Liver (tissue), 9 donors: ENCODE data around the gene NSD1. TPM values are rescaled to one million over a fixed set of nuclear protein-coding genes. Genes with fewer than 3 reads are reported as not detected.

Source experiments
- DNase-seq: peaks from one replicate; pipeline ENCODE4 v3.0.0-alpha.2; 2017; ENCODE audit warnings: low spot score
- H3K27ac ChIP-seq, 2 donors: one replicate each; pipeline ENCODE4 v1.7.0; 2013; ENCODE audit warnings: inconsistent platforms in 2 of 2, low read length in 2 of 2, control low read depth in 1 of 2, low read depth in 1 of 2, mild to moderate bottlenecking in 1 of 2
- H3K27me3 ChIP-seq, 4 donors: one replicate each; pipeline versions ENCODE4 v1.6.1 to v1.7.0; 2013; ENCODE audit warnings: low read length in 3 of 4, inconsistent platforms in 1 of 4, mild to moderate bottlenecking in 1 of 4, moderate library complexity in 1 of 4; ENCODE audit not compliant: control insufficient read depth in 4 of 4, insufficient read depth in 4 of 4
- H3K36me3 ChIP-seq, 4 donors: one replicate each; pipeline versions ENCODE4 v1.6.1 to v1.7.0; 2013; ENCODE audit warnings: low read length in 3 of 4, mild to moderate bottlenecking in 3 of 4, low read depth in 1 of 4, moderate library complexity in 1 of 4; ENCODE audit not compliant: control insufficient read depth in 4 of 4, insufficient read depth in 3 of 4
- H3K4me1 ChIP-seq, 4 donors: one replicate each; pipeline versions ENCODE4 v1.6.1 to v1.7.0; 2013; ENCODE audit warnings: low read length in 3 of 4, mild to moderate bottlenecking in 3 of 4, moderate library complexity in 1 of 4; ENCODE audit not compliant: control insufficient read depth in 4 of 4, insufficient read depth in 4 of 4
- H3K4me3 ChIP-seq, 3 donors: one replicate each; pipeline versions ENCODE4 v1.6.1 to v1.7.0; 2013; ENCODE audit warnings: low read length in 3 of 3, control low read depth in 1 of 3, low read depth in 1 of 3, mild to moderate bottlenecking in 1 of 3
- H3K9ac ChIP-seq, 2 donors: one replicate each; pipeline ENCODE4 v1.7.0; 2013; ENCODE audit warnings: low read length in 2 of 2, mild to moderate bottlenecking in 2 of 2, moderate library complexity in 2 of 2, control low read depth in 1 of 2, low read depth in 1 of 2
- H3K9me3 ChIP-seq, 4 donors: one replicate each; pipeline versions ENCODE4 v1.6.1 to v1.7.0; 2013; ENCODE audit warnings: low read length in 3 of 4; ENCODE audit not compliant: control insufficient read depth in 4 of 4
- FOXA1 ChIP-seq: IDR thresholded peaks from 2 replicates; pipeline ENCODE4 v1.6.1; 2016; ENCODE audit warnings: antibody characterized with exemption
- HNF4A ChIP-seq, 2 donors: conservative IDR thresholded peaks; 2 replicates each; pipeline ENCODE4 v1.6.1; 2016; ENCODE audit warnings: antibody characterized with exemption in 2 of 2, mild to moderate bottlenecking in 2 of 2
- NR2F2 ChIP-seq: IDR thresholded peaks from 2 replicates; pipeline ENCODE4 v1.6.1; 2016; ENCODE audit warnings: antibody characterized with exemption
- SP1 ChIP-seq: IDR thresholded peaks from 2 replicates; pipeline ENCODE4 v1.6.1; 2018; ENCODE audit warnings: antibody characterized with exemption, mild to moderate bottlenecking
- YY1 ChIP-seq: IDR thresholded peaks from 2 replicates; pipeline ENCODE4 v1.6.1; 2016; ENCODE audit warnings: antibody characterized with exemption, mild to moderate bottlenecking
- WGBS: extraction: QIAGEN DNeasy Blood & Tissue Kit; methylation state at CpG from one replicate; pipeline ENCODE4 v1.1.7; 2013; 5-methylcytosine and 5-hydroxymethylcytosine counted together
- polyA plus RNA-seq, 2 donors: library from polyadenylated mRNA; stranded (reverse) in 1 of 2; unstranded in 1 of 2; fragments of 200-250 nt in 1 of 2; fragments of >200 nt in 1 of 2; fragmentation: Nextera tagmentation in 1 of 2; extraction: Ambion mirVana in 1 of 2; gene quantifications; one replicate each; pipeline versions ENCODE4 v1.2.1 to v1.2.3, GENCODE V29; 2013 to 2015
- total RNA-seq, 2 donors: library from RNA; depleted of rRNA; stranded (reverse); fragments of >200 nt; gene quantifications; one replicate each; pipeline ENCODE4 v1.2.3, GENCODE V29; 2014
- TF ChIP-seq, protein P1 (sequence below): fragments of 150-350 bp; IDR thresholded peaks from 2 replicates; pipeline ENCODE4 v1.5.1; 2017; ENCODE audit warnings: improper control_type of control experiment, low read depth, low read length; ENCODE audit not compliant: missing input control
- TF ChIP-seq, protein P2 (sequence below): IDR thresholded peaks from 2 replicates; pipeline ENCODE4 v1.6.1; 2016; ENCODE audit warnings: antibody characterized with exemption
- TF ChIP-seq, protein P3 (sequence below): IDR thresholded peaks from 2 replicates; pipeline ENCODE4 v1.6.1; 2016; ENCODE audit warnings: antibody characterized with exemption, mild to moderate bottlenecking
- donor health status: healthy.
- donor health status: healthy.
- donor health status: healthy.
- donor health status: healthy.
- donor health status: healthy.

NSD1 gene
- total and polyA plus RNA-seq, 4 donors = 5.3 to 34.1 (median 19.3) TPM

DNA sequence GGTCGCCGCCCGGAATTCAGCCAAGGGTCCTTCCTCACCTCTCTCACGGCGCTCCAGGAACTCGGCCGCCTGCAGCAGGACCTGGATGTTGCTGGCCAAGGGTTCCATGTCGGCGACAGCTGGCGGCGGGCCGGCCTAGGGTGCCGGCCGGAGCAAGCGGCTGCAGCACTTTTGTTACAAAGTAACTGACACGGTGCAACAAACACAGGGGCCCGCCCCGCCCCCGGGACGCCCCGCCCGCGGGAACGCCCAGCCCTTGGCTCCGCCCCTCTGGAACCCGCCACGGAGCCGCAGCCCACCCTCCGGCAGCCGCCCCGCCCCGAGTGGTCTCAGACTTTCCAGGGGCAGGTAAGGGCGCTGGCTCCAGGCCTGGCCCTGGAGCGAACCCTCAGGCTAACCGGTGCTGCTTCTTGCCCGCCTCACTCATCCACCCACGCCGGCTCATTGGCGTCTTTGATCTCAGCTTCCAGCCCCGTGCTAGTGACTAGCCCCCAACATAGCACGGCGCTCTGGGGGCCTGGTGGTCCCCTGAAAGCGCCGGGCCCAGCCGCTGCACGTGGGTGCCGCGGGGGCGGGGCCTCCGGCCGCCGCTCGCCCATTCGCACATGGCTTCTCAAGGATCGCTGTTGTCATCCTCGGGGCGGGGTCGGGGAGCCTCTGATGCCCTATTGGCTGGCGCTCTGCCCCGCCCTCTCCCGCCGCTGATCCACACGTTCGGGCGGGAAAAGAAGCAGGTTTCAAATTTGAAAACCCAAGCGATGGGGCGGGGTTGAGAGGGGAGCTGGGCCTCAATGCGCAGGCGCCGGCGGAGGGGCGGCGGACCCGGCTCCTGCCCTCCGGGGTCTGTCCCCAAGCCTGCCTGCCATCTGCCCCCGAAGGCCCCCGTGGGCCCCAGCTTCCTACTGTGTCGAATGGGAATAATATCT, 178.4 kb downstream of the NSD1 start, which contains the start of gene MXD3:
Gene MXD3 (minus strand): TSS at position 176 of the 926 bp plus-strand sequence. CDS start 68 bp downstream, at position 108.
- Histone ChIP-seq H3K27ac (peak within 1 kb of the TSS; percentile 17 to 40), H3K4me3 (peak within 1 kb of the TSS; percentile 50 to 64 (median 62)), H3K9me3 (no peaks in the 10 kb centered on the region), H3K36me3 (peaks cover 0 to 3% (median under 1%) of the 10 kb centered on the region in 4 donors), H3K4me1 (peaks cover 6 to 19% (median 13%) of the 10 kb centered on the region in 4 donors), H3K9ac (no peak within 1 kb of the TSS), H3K27me3 (no peaks in the 10 kb centered on the region)
- under 1% methylated on average over 78 of the region's 78 CpGs for WGBS
- TF ChIP-seq, protein P1, sequence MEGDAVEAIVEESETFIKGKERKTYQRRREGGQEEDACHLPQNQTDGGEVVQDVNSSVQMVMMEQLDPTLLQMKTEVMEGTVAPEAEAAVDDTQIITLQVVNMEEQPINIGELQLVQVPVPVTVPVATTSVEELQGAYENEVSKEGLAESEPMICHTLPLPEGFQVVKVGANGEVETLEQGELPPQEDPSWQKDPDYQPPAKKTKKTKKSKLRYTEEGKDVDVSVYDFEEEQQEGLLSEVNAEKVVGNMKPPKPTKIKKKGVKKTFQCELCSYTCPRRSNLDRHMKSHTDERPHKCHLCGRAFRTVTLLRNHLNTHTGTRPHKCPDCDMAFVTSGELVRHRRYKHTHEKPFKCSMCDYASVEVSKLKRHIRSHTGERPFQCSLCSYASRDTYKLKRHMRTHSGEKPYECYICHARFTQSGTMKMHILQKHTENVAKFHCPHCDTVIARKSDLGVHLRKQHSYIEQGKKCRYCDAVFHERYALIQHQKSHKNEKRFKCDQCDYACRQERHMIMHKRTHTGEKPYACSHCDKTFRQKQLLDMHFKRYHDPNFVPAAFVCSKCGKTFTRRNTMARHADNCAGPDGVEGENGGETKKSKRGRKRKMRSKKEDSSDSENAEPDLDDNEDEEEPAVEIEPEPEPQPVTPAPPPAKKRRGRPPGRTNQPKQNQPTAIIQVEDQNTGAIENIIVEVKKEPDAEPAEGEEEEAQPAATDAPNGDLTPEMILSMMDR = no peak
- TF ChIP-seq, protein P2, sequence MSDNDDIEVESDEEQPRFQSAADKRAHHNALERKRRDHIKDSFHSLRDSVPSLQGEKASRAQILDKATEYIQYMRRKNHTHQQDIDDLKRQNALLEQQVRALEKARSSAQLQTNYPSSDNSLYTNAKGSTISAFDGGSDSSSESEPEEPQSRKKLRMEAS = peak; percentile 52
- peak; percentile 69 for TF ChIP-seq SP1
- no peak for TF ChIP-seq NR2F2
- TF ChIP-seq, protein P3, sequence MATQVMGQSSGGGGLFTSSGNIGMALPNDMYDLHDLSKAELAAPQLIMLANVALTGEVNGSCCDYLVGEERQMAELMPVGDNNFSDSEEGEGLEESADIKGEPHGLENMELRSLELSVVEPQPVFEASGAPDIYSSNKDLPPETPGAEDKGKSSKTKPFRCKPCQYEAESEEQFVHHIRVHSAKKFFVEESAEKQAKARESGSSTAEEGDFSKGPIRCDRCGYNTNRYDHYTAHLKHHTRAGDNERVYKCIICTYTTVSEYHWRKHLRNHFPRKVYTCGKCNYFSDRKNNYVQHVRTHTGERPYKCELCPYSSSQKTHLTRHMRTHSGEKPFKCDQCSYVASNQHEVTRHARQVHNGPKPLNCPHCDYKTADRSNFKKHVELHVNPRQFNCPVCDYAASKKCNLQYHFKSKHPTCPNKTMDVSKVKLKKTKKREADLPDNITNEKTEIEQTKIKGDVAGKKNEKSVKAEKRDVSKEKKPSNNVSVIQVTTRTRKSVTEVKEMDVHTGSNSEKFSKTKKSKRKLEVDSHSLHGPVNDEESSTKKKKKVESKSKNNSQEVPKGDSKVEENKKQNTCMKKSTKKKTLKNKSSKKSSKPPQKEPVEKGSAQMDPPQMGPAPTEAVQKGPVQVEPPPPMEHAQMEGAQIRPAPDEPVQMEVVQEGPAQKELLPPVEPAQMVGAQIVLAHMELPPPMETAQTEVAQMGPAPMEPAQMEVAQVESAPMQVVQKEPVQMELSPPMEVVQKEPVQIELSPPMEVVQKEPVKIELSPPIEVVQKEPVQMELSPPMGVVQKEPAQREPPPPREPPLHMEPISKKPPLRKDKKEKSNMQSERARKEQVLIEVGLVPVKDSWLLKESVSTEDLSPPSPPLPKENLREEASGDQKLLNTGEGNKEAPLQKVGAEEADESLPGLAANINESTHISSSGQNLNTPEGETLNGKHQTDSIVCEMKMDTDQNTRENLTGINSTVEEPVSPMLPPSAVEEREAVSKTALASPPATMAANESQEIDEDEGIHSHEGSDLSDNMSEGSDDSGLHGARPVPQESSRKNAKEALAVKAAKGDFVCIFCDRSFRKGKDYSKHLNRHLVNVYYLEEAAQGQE = no peak
- no peak for TF ChIP-seq HNF4A (conservative IDR thresholded peaks at IDR 0.05)
- DNase-seq = peak; percentile 96

DNA sequence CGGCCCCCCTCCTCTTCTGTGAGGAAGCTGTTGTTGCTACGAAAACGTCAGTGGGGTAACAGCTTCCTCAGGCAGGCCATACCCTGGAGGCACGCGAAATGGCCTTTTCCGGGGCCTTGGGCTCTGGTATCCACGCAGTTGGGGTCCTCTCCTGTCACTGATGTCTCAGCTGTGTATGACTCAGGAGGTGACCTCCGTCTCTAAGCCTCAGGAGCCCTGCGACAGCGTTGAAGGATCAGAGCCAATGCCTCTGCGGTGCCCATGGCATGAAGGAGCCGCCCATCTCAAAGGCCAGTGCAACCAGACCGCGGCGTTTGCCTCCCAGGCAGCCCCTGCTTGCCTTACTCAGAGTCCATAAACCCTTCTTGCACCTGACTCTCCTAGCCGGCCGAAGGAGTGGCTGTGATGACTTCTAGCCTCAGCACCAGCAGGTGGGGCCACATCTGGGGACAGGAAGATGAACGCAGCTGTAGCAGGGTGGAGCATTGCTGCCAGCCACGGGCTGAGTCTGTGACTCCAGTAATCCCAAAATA, 179.1 kb downstream of the NSD1 start:
- no peaks in the 10 kb centered on the region for H3K9me3 ChIP-seq
- no peak overlapping the region for H3K9ac ChIP-seq
- H3K36me3 ChIP-seq = no peaks in the 10 kb centered on the region
- no peak overlapping the region for H3K27ac ChIP-seq
- H3K4me3 ChIP-seq = no peak overlapping the region
- peaks cover 6 to 19% (median 13%) of the 10 kb centered on the region in 4 donors for H3K4me1 ChIP-seq
- H3K27me3 ChIP-seq = no peaks in the 10 kb centered on the region
- WGBS = 34% methylated on average over 19 of the region's 19 CpGs
- peak; percentile 70 for DNase-seq
- TF ChIP-seq, protein P2 = no peak
- TF ChIP-seq FOXA1 (peak; percentile 18), YY1 (no peak)
